Heart left ventricle (tissue), 16 donors: Measurements from ENCODE around the gene VAC14. TPM values are rescaled to one million over a fixed set of nuclear protein-coding genes. Genes with fewer than 3 reads are reported as not detected.

ENCODE experiments used
- ATAC-seq, 4 donors: fragments of 200-7000 bp; cut with Tn5 transposase; one replicate each; pipeline ENCODE4 v1.9.1; 2020 to 2022; ENCODE audit warnings: moderate library complexity in 4 of 4, mild to moderate bottlenecking in 3 of 4, moderate number of reproducible peaks in 1 of 4
- DNase-seq, 5 donors: peaks; one replicate each; pipeline ENCODE4 v3.0.0-alpha.2; 2020
- H3K27ac ChIP-seq, 12 donors: fragments of 200-600 bp; sonication (generic) in 4 of 12; one replicate each; pipeline versions ENCODE4 v1.5.0 to v1.8.0; 2016 to 2022; ENCODE audit warnings: mild to moderate bottlenecking in 2 of 12
- H3K27me3 ChIP-seq, 9 donors: fragments of 200-600 bp; sonication (generic) in 2 of 9; one replicate each; pipeline versions ENCODE4 v1.5.1 to v1.8.0; 2016 to 2022; ENCODE audit warnings: mild to moderate bottlenecking in 3 of 9
- H3K36me3 ChIP-seq, 9 donors: fragments of 200-600 bp; sonication (generic) in 2 of 9; one replicate each; pipeline versions ENCODE4 v1.5.0 to v1.8.0; 2018 to 2022; ENCODE audit warnings: mild to moderate bottlenecking in 2 of 9
- H3K4me1 ChIP-seq, 12 donors: fragments of 200-600 bp; sonication (generic) in 4 of 12; one replicate each; pipeline versions ENCODE4 v1.5.0 to v1.8.0; 2016 to 2022; ENCODE audit warnings: mild to moderate bottlenecking in 3 of 12
- H3K4me3 ChIP-seq, 12 donors: fragments of 200-600 bp; sonication (generic) in 4 of 12; one replicate each; pipeline versions ENCODE4 v1.5.0 to v1.8.0; 2017 to 2022; ENCODE audit warnings: mild to moderate bottlenecking in 9 of 12, moderate library complexity in 4 of 12
- H3K9me3 ChIP-seq, 12 donors: fragments of 200-600 bp; sonication (generic) in 4 of 12; one replicate each; pipeline versions ENCODE4 v1.5.0 to v1.8.0; 2016 to 2022; ENCODE audit warnings: mild to moderate bottlenecking in 1 of 12
- POLR2A ChIP-seq, 2 donors: fragments of 450-650 bp; IDR thresholded peaks; one replicate each; pipeline ENCODE4 v1.6.1; 2017; ENCODE audit warnings: antibody characterized with exemption in 2 of 2, mild to moderate bottlenecking in 2 of 2, moderate library complexity in 2 of 2
- WGBS, 4 donors: extraction: QIAGEN DNeasy Blood & Tissue Kit in 2 of 4; methylation state at CpG; one replicate each; pipeline versions ENCODE4 v1.1.5 to v1.1.7; 2013 to 2018; 5-methylcytosine and 5-hydroxymethylcytosine counted together
- intact Hi-C, 10 donors: fragments of 100-400 bp; cut with DNase I; formaldehyde crosslinking; loops; one replicate each; pipeline versions ENCODE4 v1.11.1 to v1.14.2; 2022
- polyA plus RNA-seq, 2 donors: library from polyadenylated mRNA; stranded (reverse); fragments of 200-250 nt; gene quantifications; one replicate each; pipeline ENCODE4 v1.2.3, GENCODE V29; 2013
- total RNA-seq, 9 donors: library from RNA; depleted of rRNA in 2 of 9; stranded (reverse); fragments of >200 nt in 2 of 9; fragmentation: NEBNext Ultra II Directional in 3 of 9; extraction: Animal tissue kit (Norgen Biotek cat#: 25700) in 3 of 9; gene quantifications; one replicate each; pipeline versions ENCODE4 v1.1.0 to v1.2.4, GENCODE V29; 2016 to 2023
- TF ChIP-seq, protein P1 (sequence below), 12 donors: fragments of 200-600 bp; sonication (generic) in 4 of 12; IDR thresholded peaks; one replicate each; pipeline versions ENCODE4 v1.5.0 to v1.8.0; 2018 to 2022; ENCODE audit warnings: antibody characterized with exemption in 12 of 12, mild to moderate bottlenecking in 5 of 12
- donor health status: ischemic (EF 13 %, LVEDD 7.1; RV severe dilation, severe dysfunction).
- donor health status: healthy with polysubstance abuse.
- donor health status: DM: no; HTN: yes; CAD: no.
- donor health status: DM: no; HTN: no; CAD: no.
- donor health status: ischemic (EF 25% LVEDD 6.9; RV normal size, moderate dysfunction).
- donor health status: ischemic (EF 25% LVEDD 5.7; RV mildly dilated, moderate dysfunction).
- donor health status: healthy.
- donor health status: DM: yes; HTN: yes; CAD: no.
- donor health status: ischemic (EF 35%, LVEDD 5.7; RV mildly dilated, moderate dysfunction).
- donor health status: nonischemic (EF 11% LVEDD 7.7; RV severe dilation, severe dysfunction).
- donor health status: DM: yes; HTN: yes; CAD: no.
- donor health status: PGD.
- donor health status: ischemic (EF 29% LVEDD 5.4; RV normal size, mild dysfunction).
- donor health status: nonischemic (EF 23%, LVEDD 6.1; RV moderate dilation, normal function).

The VAC14 gene
- total and polyA plus RNA-seq, 11 donors = 13.9 to 48.0 (median 26.1) TPM

GRCh38 chr16:70715055-70715858 lies 85.7 kb downstream of the VAC14 start:
- peaks cover 0 to 6% (median 0%) of the 10 kb centered on the region in 12 donors for H3K9me3 ChIP-seq
- no peaks in the 10 kb centered on the region for H3K27me3 ChIP-seq
- intact Hi-C loops = no loop called here
- H3K36me3 ChIP-seq = peaks cover 0 to 11% (median 0%) of the 10 kb centered on the region in 9 donors
- WGBS, 4 donors = 50 to 56% (median 54%) methylated on average over 21 to 23 of the region's 23 CpGs
- DNase-seq (peak; percentile 74 to 94 (median 87)), ATAC-seq (peak; percentile 86 to 93 (median 90))
- TF ChIP-seq POLR2A (IDR thresholded peaks at IDR 0.05) = no peak
- TF ChIP-seq, protein P1, sequence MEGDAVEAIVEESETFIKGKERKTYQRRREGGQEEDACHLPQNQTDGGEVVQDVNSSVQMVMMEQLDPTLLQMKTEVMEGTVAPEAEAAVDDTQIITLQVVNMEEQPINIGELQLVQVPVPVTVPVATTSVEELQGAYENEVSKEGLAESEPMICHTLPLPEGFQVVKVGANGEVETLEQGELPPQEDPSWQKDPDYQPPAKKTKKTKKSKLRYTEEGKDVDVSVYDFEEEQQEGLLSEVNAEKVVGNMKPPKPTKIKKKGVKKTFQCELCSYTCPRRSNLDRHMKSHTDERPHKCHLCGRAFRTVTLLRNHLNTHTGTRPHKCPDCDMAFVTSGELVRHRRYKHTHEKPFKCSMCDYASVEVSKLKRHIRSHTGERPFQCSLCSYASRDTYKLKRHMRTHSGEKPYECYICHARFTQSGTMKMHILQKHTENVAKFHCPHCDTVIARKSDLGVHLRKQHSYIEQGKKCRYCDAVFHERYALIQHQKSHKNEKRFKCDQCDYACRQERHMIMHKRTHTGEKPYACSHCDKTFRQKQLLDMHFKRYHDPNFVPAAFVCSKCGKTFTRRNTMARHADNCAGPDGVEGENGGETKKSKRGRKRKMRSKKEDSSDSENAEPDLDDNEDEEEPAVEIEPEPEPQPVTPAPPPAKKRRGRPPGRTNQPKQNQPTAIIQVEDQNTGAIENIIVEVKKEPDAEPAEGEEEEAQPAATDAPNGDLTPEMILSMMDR (IDR thresholded peaks at IDR 0.05) = peak in 2 of 12 donors; percentile 8 to 12
- H3K4me1 ChIP-seq = peaks cover 0 to 29% (median 19%) of the 10 kb centered on the region in 12 donors
- peak overlapping the region in 3 of 12 donors; percentile 3 to 31 (median 16) for H3K4me3 ChIP-seq
- peak overlapping the region in 11 of 12 donors; percentile 60 to 93 (median 70) for H3K27ac ChIP-seq

- H3K4me3 ChIP-seq = no peak overlapping the region
- intact Hi-C loops = no loop called here
- H3K27me3 ChIP-seq = no peaks in the 10 kb centered on the region
- TF ChIP-seq POLR2A (IDR thresholded peaks at IDR 0.05) = no peak
- TF ChIP-seq, protein P1 (IDR thresholded peaks at IDR 0.05) = no peak
- H3K27ac ChIP-seq = peak overlapping the region in 11 of 12 donors; percentile 60 to 93 (median 70)
- H3K9me3 ChIP-seq = peaks cover 0 to 2% (median 0%) of the 10 kb centered on the region in 12 donors
- H3K36me3 ChIP-seq = peaks cover 0 to 15% (median 0%) of the 10 kb centered on the region in 9 donors
- DNase-seq (no peak), ATAC-seq (peak; percentile 36 to 55 (median 40))
- WGBS, 4 donors = 57 to 76% (median 70%) methylated on average over 7 to 10 of the region's 10 CpGs
- peaks cover 0 to 34% (median 20%) of the 10 kb centered on the region in 12 donors for H3K4me1 ChIP-seq
Observed at GRCh38 chr16:70714581-70715054, 86.3 kb downstream of the VAC14 start.

- DNase-seq (no peak), ATAC-seq (no peak)
- Histone ChIP-seq H3K4me3 (no peak overlapping the region), H3K36me3 (peaks cover 0 to 12% (median 0%) of the 10 kb centered on the region in 9 donors), H3K27ac (peak overlapping the region in 1 of 12 donors; percentile 93), H3K27me3 (no peaks in the 10 kb centered on the region), H3K4me1 (peaks cover 0 to 42% (median 20%) of the 10 kb centered on the region in 12 donors), H3K9me3 (no peaks in the 10 kb centered on the region)
- 90 to 100% (median 98%) methylated on average over 10 of the region's 10 CpGs for WGBS, 4 donors
- TF ChIP-seq POLR2A (IDR thresholded peaks at IDR 0.05) = no peak
- TF ChIP-seq, protein P1 (IDR thresholded peaks at IDR 0.05) = no peak
- intact Hi-C loops = no loop called here
Observed at GRCh38 chr16:70713824-70714223, 87.1 kb downstream of the VAC14 start.

DNA sequence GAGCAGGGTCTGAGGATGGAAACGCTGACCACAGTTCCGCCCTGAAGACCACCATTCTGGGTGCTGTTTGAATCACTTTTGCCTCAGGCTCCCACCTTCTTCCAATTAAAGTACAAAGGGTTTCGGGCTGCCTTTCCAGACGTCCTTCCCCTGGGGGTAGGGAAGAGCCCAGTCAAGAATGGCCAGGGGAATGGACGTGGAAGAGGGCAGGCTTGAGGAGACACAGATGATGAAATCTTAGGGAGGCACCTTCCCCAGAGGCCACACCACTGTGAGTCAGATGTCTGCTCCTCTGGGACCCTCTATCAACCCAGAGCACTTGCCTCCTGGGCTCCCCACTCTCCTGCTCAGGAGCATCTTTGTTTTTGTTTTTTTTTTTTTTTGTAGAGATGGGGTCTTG lies 87.6 kb downstream of the VAC14 start:
- Histone ChIP-seq H3K27me3 (no peaks in the 10 kb centered on the region), H3K4me1 (peaks cover 0 to 47% (median 20%) of the 10 kb centered on the region in 12 donors), H3K9me3 (no peaks in the 10 kb centered on the region), H3K27ac (peak overlapping the region in 1 of 12 donors; percentile 93), H3K4me3 (no peak overlapping the region), H3K36me3 (peaks cover 0 to 8% (median 0%) of the 10 kb centered on the region in 9 donors)
- TF ChIP-seq, protein P1 (IDR thresholded peaks at IDR 0.05) = no peak
- no peak for TF ChIP-seq POLR2A (IDR thresholded peaks at IDR 0.05)
- no peak for ATAC-seq
- WGBS, 4 donors = 68 to 92% (median 83%) methylated on average over 5 of the region's 5 CpGs
- DNase-seq = no peak
- intact Hi-C loops = no loop called here
